HUES6 (cell line): ENCODE data around the gene PPP2R2D.

Source experiments
- H3K27ac ChIP-seq: 2 replicates; pipeline ENCODE4 v1.7.0; 2013; ENCODE audit warnings: low read depth, mild to moderate bottlenecking, low read length, inconsistent platforms
- H3K27me3 ChIP-seq: 2 replicates; pipeline ENCODE4 v1.6.1; 2013; ENCODE audit warnings: low read length; ENCODE audit not compliant: control insufficient read depth, insufficient read depth
- H3K36me3 ChIP-seq: 2 replicates; pipeline ENCODE4 v1.6.1; 2013; ENCODE audit warnings: low read length; ENCODE audit not compliant: control insufficient read depth, insufficient read depth
- H3K4me1 ChIP-seq: 2 replicates; pipeline ENCODE4 v1.6.1; 2013; ENCODE audit warnings: low read length; ENCODE audit not compliant: control insufficient read depth, insufficient read depth
- H3K4me3 ChIP-seq: 2 replicates; pipeline ENCODE4 v1.5.1; 2013; ENCODE audit warnings: low read depth, low read length
- H3K9ac ChIP-seq: one replicate; pipeline ENCODE4 v1.6.1; 2013; ENCODE audit warnings: mild to moderate bottlenecking, low read length
- H3K9me3 ChIP-seq: 2 replicates; pipeline ENCODE4 v1.6.1; 2013; ENCODE audit warnings: low read depth, low read length; ENCODE audit not compliant: control insufficient read depth, insufficient read depth

The PPP2R2D gene

GRCh38 chr10:131923038-131923756, 22.4 kb downstream of the PPP2R2D start:
- Histone ChIP-seq H3K27me3 (no peaks in the 10 kb centered on the region), H3K9ac (no peak overlapping the region), H3K9me3 (peaks cover 8% of the 10 kb centered on the region; the same call in 1 of the 2 replicates), H3K36me3 (no peaks in the 10 kb centered on the region), H3K4me3 (no peak overlapping the region), H3K4me1 (peaks cover 33% of the 10 kb centered on the region), H3K27ac (no peak overlapping the region)

GRCh38 chr10:131925011-131925649, 24.3 kb downstream of the PPP2R2D start:
- H3K4me3 ChIP-seq, result no peak overlapping the region
- peaks cover 5% of the 10 kb centered on the region; the same call in 1 of the 2 replicates for H3K36me3 ChIP-seq
- no peak overlapping the region for H3K9ac ChIP-seq
- no peak overlapping the region for H3K27ac ChIP-seq
- peaks cover 8% of the 10 kb centered on the region; the same call in 1 of the 2 replicates for H3K9me3 ChIP-seq
- H3K4me1 ChIP-seq, result peaks cover 53% of the 10 kb centered on the region
- H3K27me3 ChIP-seq, result no peaks in the 10 kb centered on the region

- Histone ChIP-seq H3K4me3 (no peak overlapping the region), H3K27ac (no peak overlapping the region)
Observed at GRCh38 chr10:131925716-131926115, 24.9 kb downstream of the PPP2R2D start.

GRCh38 chr10:131926253-131926652, 25.4 kb downstream of the PPP2R2D start:
- peaks cover 5% of the 10 kb centered on the region; the same call in 1 of the 2 replicates for H3K36me3 ChIP-seq
- no peak overlapping the region for H3K27ac ChIP-seq
- peaks cover 8% of the 10 kb centered on the region; the same call in 1 of the 2 replicates for H3K9me3 ChIP-seq
- H3K4me3 ChIP-seq, result no peak overlapping the region
- H3K27me3 ChIP-seq, result no peaks in the 10 kb centered on the region
- no peak overlapping the region for H3K9ac ChIP-seq
- peaks cover 58% of the 10 kb centered on the region for H3K4me1 ChIP-seq

More at GRCh38 chr10:131925716-131926115, 24.9 kb downstream of the PPP2R2D start:
- Histone ChIP-seq H3K4me1 (peaks cover 58% of the 10 kb centered on the region), H3K36me3 (peaks cover 5% of the 10 kb centered on the region; the same call in 1 of the 2 replicates), H3K9me3 (peaks cover 8% of the 10 kb centered on the region; the same call in 1 of the 2 replicates), H3K9ac (no peak overlapping the region), H3K27me3 (no peaks in the 10 kb centered on the region)

GRCh38 chr10:131926743-131927595, 26.2 kb downstream of the PPP2R2D start:
- Histone ChIP-seq H3K9ac (no peak overlapping the region), H3K9me3 (peaks cover 8% of the 10 kb centered on the region; the same call in 1 of the 2 replicates), H3K4me1 (peaks cover 58% of the 10 kb centered on the region), H3K4me3 (no peak overlapping the region), H3K27ac (no peak overlapping the region), H3K27me3 (no peaks in the 10 kb centered on the region), H3K36me3 (peaks cover 7% of the 10 kb centered on the region; the same call in 1 of the 2 replicates)

GRCh38 chr10:131928248-131929095, 27.7 kb downstream of the PPP2R2D start:
- Histone ChIP-seq H3K9me3 (peaks cover 10% of the 10 kb centered on the region), H3K4me1 (peaks cover 58% of the 10 kb centered on the region), H3K4me3 (no peak overlapping the region), H3K27ac (0 out of 2 replicates have a peak overlapping the region, but pooled peaks have one; percentile 7), H3K9ac (peak overlapping the region; percentile 35), H3K27me3 (no peaks in the 10 kb centered on the region), H3K36me3 (peaks cover 10% of the 10 kb centered on the region; the same call in 1 of the 2 replicates)

- H3K27ac ChIP-seq, result no peak overlapping the region
- H3K36me3 ChIP-seq, result peaks cover 10% of the 10 kb centered on the region; the same call in 1 of the 2 replicates
- H3K4me1 ChIP-seq, result peaks cover 62% of the 10 kb centered on the region
- no peak overlapping the region for H3K9ac ChIP-seq
- peaks cover 10% of the 10 kb centered on the region for H3K9me3 ChIP-seq
- no peaks in the 10 kb centered on the region for H3K27me3 ChIP-seq
- no peak overlapping the region for H3K4me3 ChIP-seq
Observed at GRCh38 chr10:131929122-131929845, 28.5 kb downstream of the PPP2R2D start.

- Histone ChIP-seq H3K27ac (no peak overlapping the region), H3K4me3 (no peak overlapping the region), H3K4me1 (peaks cover 69% of the 10 kb centered on the region), H3K9me3 (peaks cover 6% of the 10 kb centered on the region), H3K9ac (no peak overlapping the region), H3K27me3 (no peaks in the 10 kb centered on the region), H3K36me3 (peaks cover 17% of the 10 kb centered on the region)
Observed at GRCh38 chr10:131930150-131930549, 29.3 kb downstream of the PPP2R2D start.

GRCh38 chr10:131930586-131931330, 29.9 kb downstream of the PPP2R2D start:
- Histone ChIP-seq H3K36me3 (peaks cover 20% of the 10 kb centered on the region), H3K4me3 (no peak overlapping the region), H3K27me3 (no peaks in the 10 kb centered on the region), H3K9ac (no peak overlapping the region), H3K27ac (no peak overlapping the region), H3K9me3 (peaks cover 5% of the 10 kb centered on the region; the same call in 1 of the 2 replicates), H3K4me1 (peaks cover 65% of the 10 kb centered on the region)
